ENCODE results near the gene POLD1.

DNA sequence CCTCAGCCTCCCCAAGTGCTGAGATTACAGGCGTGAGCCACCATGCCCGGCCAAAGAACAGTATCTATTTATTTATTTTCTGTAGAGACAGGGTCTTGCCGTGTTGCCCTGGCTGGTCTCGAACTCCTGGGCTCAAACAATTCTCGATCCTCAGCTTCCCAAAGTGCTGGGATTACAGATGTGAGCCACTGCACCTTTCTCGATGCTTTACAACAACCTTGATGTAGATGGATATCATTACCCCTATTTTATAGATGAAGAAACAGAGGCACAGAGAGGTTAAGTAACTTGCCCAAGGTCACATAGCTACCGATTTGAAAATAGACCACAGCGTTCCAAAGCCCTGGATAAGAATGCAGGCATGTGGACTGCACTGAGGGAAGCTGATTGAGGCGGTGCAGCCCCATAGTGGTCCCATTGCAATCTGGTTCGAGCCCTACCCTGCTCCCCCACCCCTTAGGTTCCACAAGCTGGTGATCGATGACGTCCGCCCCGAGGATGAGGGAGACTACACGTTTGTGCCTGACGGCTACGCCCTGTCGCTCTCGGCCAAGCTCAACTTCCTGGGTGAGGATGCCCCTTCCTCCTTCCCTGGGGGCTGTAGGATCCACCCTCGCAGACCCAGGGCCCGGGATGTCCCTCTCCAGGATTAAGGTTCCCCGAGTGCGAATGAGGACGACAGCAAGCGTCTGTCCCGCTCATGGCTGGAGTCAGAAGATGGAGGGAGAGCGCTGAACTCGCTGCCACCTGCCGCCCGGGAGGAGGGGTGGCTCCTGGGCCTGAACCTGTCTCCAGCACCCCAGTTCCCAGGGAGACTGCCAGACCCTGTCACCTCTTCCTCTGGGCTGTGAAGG lies 66.4 kb downstream of the POLD1 start:
- TF ChIP-seq, protein P1, sequence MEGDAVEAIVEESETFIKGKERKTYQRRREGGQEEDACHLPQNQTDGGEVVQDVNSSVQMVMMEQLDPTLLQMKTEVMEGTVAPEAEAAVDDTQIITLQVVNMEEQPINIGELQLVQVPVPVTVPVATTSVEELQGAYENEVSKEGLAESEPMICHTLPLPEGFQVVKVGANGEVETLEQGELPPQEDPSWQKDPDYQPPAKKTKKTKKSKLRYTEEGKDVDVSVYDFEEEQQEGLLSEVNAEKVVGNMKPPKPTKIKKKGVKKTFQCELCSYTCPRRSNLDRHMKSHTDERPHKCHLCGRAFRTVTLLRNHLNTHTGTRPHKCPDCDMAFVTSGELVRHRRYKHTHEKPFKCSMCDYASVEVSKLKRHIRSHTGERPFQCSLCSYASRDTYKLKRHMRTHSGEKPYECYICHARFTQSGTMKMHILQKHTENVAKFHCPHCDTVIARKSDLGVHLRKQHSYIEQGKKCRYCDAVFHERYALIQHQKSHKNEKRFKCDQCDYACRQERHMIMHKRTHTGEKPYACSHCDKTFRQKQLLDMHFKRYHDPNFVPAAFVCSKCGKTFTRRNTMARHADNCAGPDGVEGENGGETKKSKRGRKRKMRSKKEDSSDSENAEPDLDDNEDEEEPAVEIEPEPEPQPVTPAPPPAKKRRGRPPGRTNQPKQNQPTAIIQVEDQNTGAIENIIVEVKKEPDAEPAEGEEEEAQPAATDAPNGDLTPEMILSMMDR (IDR thresholded peaks at IDR 0.05): no peak
- TF ChIP-seq POLR2A (IDR thresholded peaks at IDR 0.05): no peak
- no peak for TF ChIP-seq POLR2AphosphoS5 (IDR thresholded peaks at IDR 0.05)
- TF ChIP-seq EP300 (IDR thresholded peaks at IDR 0.05): no peak

Data from gastroesophageal sphincter (tissue), 3 donors.